IMR-90 (cell line): ENCODE data around the gene VPS11. TPM values are rescaled to one million over a fixed set of nuclear protein-coding genes. Genes with fewer than 3 reads are reported as not detected.

Experiments used
- ATAC-seq: fragments of 200-7000 bp; cut with Tn5 transposase; 2 replicates; pipeline ENCODE4 v1.9.1; 2020; ENCODE audit warnings: low read depth, mild to moderate bottlenecking, moderate library complexity
- BruUV-seq: library from RNA; stranded (reverse); fragments of 400-500 nt; replicated peaks from 2 replicates; lab custom pipeline; 2021; lab: Mats Ljungman, UMichigan
- CTCF ChIA-PET: fragments of 300-600 bp; formaldehyde crosslinking; extraction: SDS; loops from one replicate; lab custom pipeline; 2021; ENCODE audit warnings: antibody characterized with exemption; lab: Yijun Ruan, JAX
- POLR2A ChIA-PET: fragments of 300-600 bp; sonication (Branson Sonifier 250); formaldehyde crosslinking; loops from one replicate; lab custom pipeline; 2022; ENCODE audit warnings: antibody characterized with exemption; ENCODE audit not compliant: unreplicated experiment; lab: Charles Lee
- DNase-seq: peaks from one replicate; pipeline ENCODE4 v3.0.0; 2013
- H2AFZ ChIP-seq: replicated peaks from 2 replicates; pipeline ENCODE3; 2013; ENCODE audit warnings: low read length, mild to moderate bottlenecking; ENCODE audit not compliant: poor library complexity
- H2AK5ac ChIP-seq: 2 replicates; pipeline ENCODE4 v1.6.1; 2013; ENCODE audit warnings: low read depth, low read length, inconsistent platforms
- H2AK9ac ChIP-seq: replicated peaks from 2 replicates; pipeline ENCODE3; 2013; ENCODE audit warnings: mild to moderate bottlenecking, low read depth, low read length, moderate library complexity; ENCODE audit not compliant: poor library complexity
- H2BK120ac ChIP-seq: 2 replicates; pipeline ENCODE4 v1.6.1; 2013; ENCODE audit warnings: low read depth, low read length, inconsistent platforms
- H2BK15ac ChIP-seq: 3 replicates; pipeline ENCODE4 v1.6.1; 2013; ENCODE audit warnings: low read depth, low read length, inconsistent platforms
- H2BK20ac ChIP-seq: 2 replicates; pipeline ENCODE4 v1.6.1; 2013; ENCODE audit warnings: low read depth, mild to moderate bottlenecking, inconsistent platforms, low read length, moderate library complexity
- H2BK5ac ChIP-seq: 2 replicates; pipeline ENCODE4 v1.6.1; 2013; ENCODE audit warnings: mild to moderate bottlenecking, low read depth, low read length, inconsistent platforms; ENCODE audit not compliant: poor library complexity, severe bottlenecking
- H3K14ac ChIP-seq: replicated peaks from 2 replicates; pipeline ENCODE4 v1.6.1; 2013; ENCODE audit warnings: low read depth, low read length, inconsistent platforms
- H3K18ac ChIP-seq: 2 replicates; pipeline ENCODE4 v1.6.1; 2013; ENCODE audit warnings: low read depth, low read length, control low read depth
- H3K23ac ChIP-seq: 2 replicates; pipeline ENCODE4 v1.6.1; 2013; ENCODE audit warnings: low read depth, low read length, inconsistent platforms
- H3K27ac ChIP-seq: 2 replicates; pipeline ENCODE4 v1.5.1; 2013; ENCODE audit warnings: mild to moderate bottlenecking, control low read depth, low read length; ENCODE audit not compliant: insufficient read depth
- H3K27me3 ChIP-seq: 2 replicates; pipeline ENCODE4 v1.6.1; 2013; ENCODE audit warnings: low read length; ENCODE audit not compliant: control insufficient read depth, insufficient read depth
- H3K36me3 ChIP-seq: 2 replicates; pipeline ENCODE4 v1.6.1; 2013; ENCODE audit warnings: low read length, mixed read lengths; ENCODE audit not compliant: control insufficient read depth, insufficient read depth
- H3K4ac ChIP-seq: 2 replicates; pipeline ENCODE4 v1.6.1; 2013; ENCODE audit warnings: low read depth, low read length, inconsistent platforms
- H3K4me1 ChIP-seq: 2 replicates; pipeline ENCODE4 v1.6.1; 2013; ENCODE audit warnings: low read length, mixed read lengths; ENCODE audit not compliant: control insufficient read depth, insufficient read depth
- H3K4me2 ChIP-seq: 2 replicates; pipeline ENCODE4 v1.6.1; 2013; ENCODE audit warnings: low read depth, mild to moderate bottlenecking, control low read depth, low read length, moderate library complexity
- H3K4me3 ChIP-seq: 2 replicates; pipeline ENCODE4 v1.5.1; 2013; ENCODE audit warnings: low read depth, mild to moderate bottlenecking, control low read depth, low read length, moderate library complexity; ENCODE audit not compliant: insufficient read depth
- H3K56ac ChIP-seq: 2 replicates; pipeline ENCODE4 v1.6.1; 2013; ENCODE audit warnings: low read length, inconsistent platforms; ENCODE audit not compliant: insufficient read depth; ENCODE audit errors: extremely low read depth
- H3K79me1 ChIP-seq, 2 experiments: 2 replicates each; pipeline ENCODE4 v1.6.1; 2013; ENCODE audit warnings: low read length in 2 of 2, inconsistent platforms in 1 of 2, low read depth in 1 of 2
- H3K9ac ChIP-seq: 2 replicates; pipeline ENCODE4 v1.6.1; 2013; ENCODE audit warnings: low read depth, low read length, control low read depth
- H3K9me1 ChIP-seq: 2 replicates; pipeline ENCODE4 v1.6.1; 2013; ENCODE audit warnings: low read length, inconsistent platforms; ENCODE audit not compliant: insufficient read depth
- H3K9me3 ChIP-seq: 2 replicates; pipeline ENCODE4 v1.6.1; 2013; ENCODE audit warnings: low read length; ENCODE audit not compliant: control insufficient read depth, insufficient read depth
- H4K20me1 ChIP-seq: 2 replicates; pipeline ENCODE4 v1.6.1; 2013; ENCODE audit warnings: low read length, inconsistent platforms; ENCODE audit not compliant: insufficient read depth
- H4K5ac ChIP-seq: 2 replicates; pipeline ENCODE4 v1.6.1; 2013; ENCODE audit warnings: mild to moderate bottlenecking, low read depth, low read length, control low read depth
- H4K8ac ChIP-seq, 2 experiments: 2 replicates each; pipeline ENCODE4 v1.6.1; 2013; ENCODE audit warnings: low read depth in 2 of 2, low read length in 2 of 2, control low read depth in 1 of 2, inconsistent platforms in 1 of 2
- H4K91ac ChIP-seq: 2 replicates; pipeline ENCODE4 v1.6.1; 2013; ENCODE audit warnings: low read depth, low read length, inconsistent platforms; ENCODE audit not compliant: insufficient read depth
- BHLHE40 ChIP-seq: fragments of 150-350 bp; IDR thresholded peaks from 2 replicates; pipeline ENCODE4 v1.6.1; 2016; ENCODE audit warnings: mild to moderate bottlenecking, low read depth, low read length
- CEBPB ChIP-seq: IDR thresholded peaks from 2 replicates; pipeline ENCODE4 v1.6.1; 2012; ENCODE audit warnings: low read depth, low read length, improper control_type of control experiment
- CHD1 ChIP-seq: IDR thresholded peaks from 2 replicates; pipeline ENCODE4 v1.6.1; 2012; ENCODE audit warnings: low read depth, low read length, improper control_type of control experiment
- CTCF ChIP-seq: conservative IDR thresholded peaks from 2 replicates; pipeline ENCODE4 v1.5.1; 2012; ENCODE audit warnings: mild to moderate bottlenecking, low read depth, low read length, improper control_type of control experiment
- ELK1 ChIP-seq: fragments of 150-350 bp; IDR thresholded peaks from 2 replicates; pipeline ENCODE4 v1.6.1; 2016; ENCODE audit warnings: low read depth, mild to moderate bottlenecking, low read length, moderate library complexity, borderline replicate concordance
- FOS ChIP-seq: fragments of 150-350 bp; IDR thresholded peaks from 2 replicates; pipeline ENCODE4 v1.6.1; 2016; ENCODE audit warnings: low read depth, low read length
- MAFK ChIP-seq: IDR thresholded peaks from 2 replicates; pipeline ENCODE4 v1.6.1; 2012; ENCODE audit warnings: low read depth, low read length, improper control_type of control experiment
- MAZ ChIP-seq: IDR thresholded peaks from 2 replicates; pipeline ENCODE4 v1.6.1; 2012; ENCODE audit warnings: low read depth, mild to moderate bottlenecking, low read length, improper control_type of control experiment, moderate library complexity, borderline replicate concordance
- MXI1 ChIP-seq: IDR thresholded peaks from 2 replicates; pipeline ENCODE4 v1.6.1; 2012; ENCODE audit warnings: low read depth, mild to moderate bottlenecking, low read length, moderate library complexity, borderline replicate concordance
- NFE2L2 ChIP-seq: fragments of 150-350 bp; IDR thresholded peaks from 2 replicates; pipeline ENCODE4 v1.6.1; 2016; ENCODE audit warnings: low read depth, mild to moderate bottlenecking, low read length
- POLR2A ChIP-seq: IDR thresholded peaks from 2 replicates; pipeline ENCODE4 v1.6.1; 2012; ENCODE audit warnings: mild to moderate bottlenecking, low read depth, low read length
- RAD21 ChIP-seq: IDR thresholded peaks from 2 replicates; pipeline ENCODE4 v1.6.1; 2012; ENCODE audit warnings: low read length, improper control_type of control experiment
- RCOR1 ChIP-seq: IDR thresholded peaks from 2 replicates; pipeline ENCODE4 v1.6.1; 2012; ENCODE audit warnings: mild to moderate bottlenecking, low read length, improper control_type of control experiment; ENCODE audit not compliant: insufficient replicate concordance
- RFX5 ChIP-seq: IDR thresholded peaks from 2 replicates; pipeline ENCODE4 v1.8.0; 2012; ENCODE audit warnings: low read depth, mild to moderate bottlenecking, low read length, moderate library complexity
- SMC3 ChIP-seq: fragments of 150-350 bp; IDR thresholded peaks from 2 replicates; pipeline ENCODE4 v1.6.1; 2016; ENCODE audit warnings: low read depth, mild to moderate bottlenecking, antibody characterized with exemption, low read length, moderate library complexity
- USF2 ChIP-seq: fragments of 150-350 bp; IDR thresholded peaks from 2 replicates; pipeline ENCODE4 v1.6.1; 2017; ENCODE audit warnings: mild to moderate bottlenecking, antibody characterized with exemption, low read length, low read depth
- WGBS, 2 experiments: methylation state at CpG; one replicate each; pipeline versions ENCODE4 v1.1.5 to v1.1.7; 2013; ENCODE audit warnings: missing lambda C conversion rate in 2 of 2; ENCODE audit not compliant: insufficient read length in 1 of 2; ENCODE audit errors: extremely low coverage in 2 of 2; 5-methylcytosine and 5-hydroxymethylcytosine counted together
- dilution Hi-C: fragments of 300-500 bp; cut with HindIII; formaldehyde crosslinking; loops from one replicate; pipeline ENCODE4 v1.14.3; 2018; ENCODE audit warnings: low sequenced_read_pairs; ENCODE audit not compliant: unreplicated experiment
- in situ Hi-C: fragments of 300-500 bp; cut with MboI; formaldehyde crosslinking; loops from 3 replicates; pipeline ENCODE4 v1.14.3; 2019; ENCODE audit warnings: low sequenced_read_pairs, inconsistent platforms, mixed read lengths
- intact Hi-C: fragments of 100-400 bp; cut with micrococcal nuclease; formaldehyde crosslinking; loops from 2 replicates; pipeline ENCODE4 v1.10.0; 2022
- polyA plus RNA-seq, 3 experiments: library from polyadenylated mRNA; depleted of rRNA; stranded (reverse); fragments of >200 nt; gene quantifications; 2 replicates each; pipeline ENCODE4 v1.2.3, GENCODE V29; 2012; ENCODE audit warnings: low replicate concordance in 1 of 3
- total RNA-seq: library from RNA; depleted of rRNA; stranded (reverse); fragments of >200 nt; gene quantifications from 2 replicates; pipeline ENCODE4 v1.2.3, GENCODE V29; 2012

VPS11 gene
- total and polyA plus RNA-seq, 2 of the 4 experiments (the other 2 are of a cell fraction) = 19.7 to 30.5 TPM

GRCh38 chr11:119056421-119056999 is 11.1 kb upstream of the VPS11 start:
- Histone ChIP-seq H4K5ac (no peak overlapping the region), H3K9ac (peak overlapping the region; percentile 64), H2BK15ac (no peak overlapping the region), H3K9me3 (no peaks in the 10 kb centered on the region), H2BK20ac (no peak overlapping the region), H3K36me3 (peaks cover 36% of the 10 kb centered on the region), H3K14ac (peak overlapping the region; percentile 94), H3K56ac (no peak overlapping the region), H2AK9ac (peak overlapping the region; percentile 97), H4K91ac (peak overlapping the region; percentile 23), H3K27ac (peak overlapping the region; percentile 74), H2BK120ac (no peak overlapping the region), H2AFZ (peak overlapping the region; percentile 98), H3K79me1 (peaks cover 17 to 53% of the 10 kb centered on the region in 2 experiments), H2BK5ac (peak overlapping the region; percentile 47), H3K4me3 (peak overlapping the region; percentile 87), H3K27me3 (no peaks in the 10 kb centered on the region), H3K4ac (peak overlapping the region; percentile 87), H4K8ac (peak overlapping the region; percentile 59 to 78; a peak in 2 of 4 replicates), H3K4me1 (peaks cover 4% of the 10 kb centered on the region; the same call in 1 of the 2 replicates), H3K18ac (no peak overlapping the region), H3K23ac (peak overlapping the region; percentile 52), H4K20me1 (0 out of 2 replicates have a peak, but pooled peaks cover 5% of the 10 kb centered on the region), H3K4me2 (peak overlapping the region; percentile 83), H3K9me1 (peaks cover 9% of the 10 kb centered on the region), H2AK5ac (peak overlapping the region; percentile 61)
- ATAC-seq (peak; percentile 6), DNase-seq (peak; percentile 3)
- BruUV-seq = no TSS peak
- WGBS, 2 experiments = 1% methylated on average over 37 of the region's 48 CpGs; no CpG with 5 or more reads in 1 of the 2 experiments
- in situ Hi-C loops (no loop called here), intact Hi-C loops (no loop called here), dilution Hi-C loops (no loop called here)
- TF ChIP-seq RAD21 (no peak), MXI1 (no peak), USF2 (no peak), MAZ (no peak), CTCF (no peak), CHD1 (no peak), NFE2L2 (no peak), MAFK (no peak), RFX5 (no peak), ELK1 (no peak), RCOR1 (no peak), BHLHE40 (no peak), SMC3 (no peak), FOS (no peak), CEBPB (no peak), POLR2A (no peak)
- CTCF ChIA-PET = no interaction called here
- POLR2A ChIA-PET = interaction anchor here (1.5 kb wide), 1 partner anchor 11 kb away, joined by 4 read pairs; the partner anchor contains the start of gene VPS11
